Stimulated activated CD8-positive, alpha-beta memory T cell treated with anti-CD3 and anti-CD28 coated beads, Interleukin-12 subunit alpha, Interleukin-12 subunit beta, amount 100 ng/mL, for 24 hours (primary cell): ENCODE data around the gene ODAD3.
"Not testable (repeated sequence)": the region's sequence is repeated elsewhere in the genome, so short reads cannot be mapped to it uniquely, and the experiment has no call there.

ENCODE experiments used
- DNase-seq: peaks from one replicate; pipeline ENCODE4 v3.0.0-alpha.2; 2020; ENCODE audit errors: extremely low read depth

ODAD3 gene

GRCh38 chr19:11435057-11435832 is at the start of gene ODAD3, which contains the start of gene PRKCSH:
TSS of gene ODAD3 (minus strand) at chr19:11435121. CDS start at chr19:11435016, 105 bp downstream.
TSS of gene PRKCSH (plus strand) at chr19:11435635. CDS start at chr19:11436118, 483 bp downstream.
- peak; percentile 97 for DNase-seq

GRCh38 chr19:11483366-11484111 is 48.6 kb upstream of the ODAD3 start:
- no peak for DNase-seq

- DNase-seq: peak; percentile 76
These were observed 47.6 kb upstream of the ODAD3 start for GRCh38 chr19:11482384-11483050.

- peak; percentile 65 for DNase-seq
These were observed 46.8 kb upstream of the ODAD3 start for GRCh38 chr19:11481534-11482383.

GRCh38 chr19:11480715-11481533 is 46.0 kb upstream of the ODAD3 start, which contains the start of gene ELAVL3:
TSS of gene ELAVL3 (minus strand) at chr19:11481046. CDS start at chr19:11480608, 438 bp downstream.
- no peak for DNase-seq

- no peak for DNase-seq
These were observed 45.2 kb upstream of the ODAD3 start for GRCh38 chr19:11479898-11480714.

- no peak for DNase-seq
These were observed 44.4 kb upstream of the ODAD3 start for GRCh38 chr19:11479090-11479897.

DNA sequence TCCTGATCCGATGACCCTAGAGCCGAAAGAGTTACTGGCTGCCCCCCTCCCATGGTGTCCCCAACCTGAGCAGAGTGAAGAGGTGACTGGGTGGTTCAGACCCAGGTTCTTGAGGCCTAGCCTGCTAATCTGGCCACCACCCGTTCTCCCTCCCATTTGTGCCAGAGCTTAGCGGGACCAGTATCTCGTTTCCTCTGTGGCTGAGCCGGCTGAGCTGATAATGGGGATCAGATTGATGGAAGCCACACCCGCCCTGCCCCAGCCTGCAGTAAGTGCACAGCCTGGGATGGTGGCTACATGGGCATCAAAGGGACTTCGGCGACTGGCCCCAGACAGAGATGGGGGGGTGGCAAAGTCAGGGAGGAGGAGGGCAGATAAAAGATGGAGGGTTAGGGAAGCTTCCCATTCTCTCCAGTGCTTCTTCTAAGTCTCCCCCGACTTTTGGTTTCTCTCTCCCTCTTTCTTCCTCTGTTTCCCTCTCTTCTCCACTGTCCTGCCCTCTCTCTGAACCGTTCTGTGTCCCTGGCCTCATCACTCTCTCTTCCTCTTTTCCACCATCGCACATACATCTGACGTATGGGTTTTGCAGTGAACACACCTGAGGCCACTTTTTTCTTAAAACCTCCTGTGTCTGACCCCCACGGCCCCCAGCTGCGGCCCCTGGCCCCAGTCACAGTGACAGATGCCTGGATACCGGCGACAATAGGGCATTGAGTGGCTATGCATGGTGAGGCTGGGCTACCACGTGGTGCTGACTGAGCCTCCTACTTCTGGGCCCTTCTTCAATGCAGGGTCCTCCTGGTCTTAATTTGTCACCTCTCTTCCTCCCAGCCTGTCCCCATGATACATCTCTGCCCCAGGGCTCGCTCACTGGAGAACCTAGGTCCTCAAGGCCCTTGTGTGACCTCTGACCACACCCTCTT is 43.5 kb upstream of the ODAD3 start:
- DNase-seq: no peak

- no peak for DNase-seq
These were observed 40.9 kb upstream of the ODAD3 start for GRCh38 chr19:11475861-11476260.

DNA sequence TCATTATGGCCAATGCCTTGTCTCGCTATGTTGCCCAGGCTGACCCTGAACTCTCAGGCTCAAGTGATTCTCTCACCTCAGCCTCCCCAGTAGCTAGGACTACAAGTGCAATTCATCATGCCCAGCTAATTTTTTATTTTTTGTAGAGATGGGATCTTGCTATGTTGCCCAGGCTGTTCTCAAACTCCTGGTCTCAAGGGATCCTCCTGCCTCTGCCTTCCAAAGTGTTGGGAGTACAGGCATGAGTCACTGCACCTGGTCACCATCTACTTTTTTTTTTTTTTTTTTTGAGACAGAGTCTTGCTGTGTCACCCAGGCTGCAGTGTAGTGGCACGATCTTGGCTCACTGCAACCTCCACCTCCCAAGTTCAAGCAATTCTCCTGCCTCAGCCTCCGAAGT is 40.4 kb upstream of the ODAD3 start:
- DNase-seq: not testable (repeated sequence)

DNA sequence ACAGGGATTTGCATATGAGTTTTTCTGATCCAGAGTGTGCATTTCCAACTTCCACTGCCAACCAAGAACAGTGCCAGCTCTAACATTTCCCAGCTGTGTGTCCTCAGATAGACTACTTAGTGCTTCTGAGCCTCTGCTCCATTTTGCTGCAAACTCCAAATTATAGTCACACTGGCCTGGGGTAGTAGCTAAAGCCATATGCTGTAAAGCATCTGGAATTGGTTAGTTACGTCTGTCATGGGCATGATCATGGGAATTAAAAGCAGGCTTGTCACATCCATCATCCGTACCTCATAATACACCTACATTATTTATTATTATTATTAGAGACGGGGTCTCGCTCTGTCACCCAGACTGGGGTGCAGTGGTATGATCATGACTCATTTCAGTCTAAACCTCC is 38.8 kb upstream of the ODAD3 start:
- DNase-seq: no peak

DNA sequence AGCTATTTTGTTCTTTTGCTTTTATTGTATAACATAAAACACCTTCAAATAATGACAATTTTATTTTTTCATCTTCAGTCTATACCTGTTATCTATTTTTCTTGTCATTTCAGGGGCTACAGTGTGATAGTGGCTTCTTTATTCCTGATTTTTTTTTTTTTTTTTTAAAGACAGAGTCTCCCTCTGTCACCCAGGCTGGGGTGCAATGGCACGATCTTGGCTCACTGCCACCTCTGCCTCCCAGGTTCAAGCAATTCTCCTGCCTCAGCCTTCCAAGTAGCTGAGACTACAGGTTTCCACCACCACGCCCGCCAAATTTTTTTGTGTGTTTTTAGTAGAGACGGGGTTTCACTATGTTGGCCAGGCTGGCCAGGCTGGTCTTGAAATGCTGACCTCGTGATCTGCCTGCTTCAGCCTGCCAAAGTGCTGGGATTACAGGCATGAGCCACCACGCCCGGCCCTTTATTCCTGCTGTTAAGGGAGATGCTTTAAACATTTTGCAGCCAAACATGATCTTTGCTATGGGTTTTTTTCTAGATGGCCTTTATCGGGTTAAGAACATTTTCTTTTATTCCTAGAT is 33.4 kb upstream of the ODAD3 start:
- DNase-seq: not testable (repeated sequence)

- DNase-seq: no peak
These were observed 30.7 kb upstream of the ODAD3 start for GRCh38 chr19:11465600-11465999.

GRCh38 chr19:11464333-11465265 is 29.7 kb upstream of the ODAD3 start:
- no peak for DNase-seq

GRCh38 chr19:11463391-11463790 is 28.5 kb upstream of the ODAD3 start:
- DNase-seq: no peak

DNA sequence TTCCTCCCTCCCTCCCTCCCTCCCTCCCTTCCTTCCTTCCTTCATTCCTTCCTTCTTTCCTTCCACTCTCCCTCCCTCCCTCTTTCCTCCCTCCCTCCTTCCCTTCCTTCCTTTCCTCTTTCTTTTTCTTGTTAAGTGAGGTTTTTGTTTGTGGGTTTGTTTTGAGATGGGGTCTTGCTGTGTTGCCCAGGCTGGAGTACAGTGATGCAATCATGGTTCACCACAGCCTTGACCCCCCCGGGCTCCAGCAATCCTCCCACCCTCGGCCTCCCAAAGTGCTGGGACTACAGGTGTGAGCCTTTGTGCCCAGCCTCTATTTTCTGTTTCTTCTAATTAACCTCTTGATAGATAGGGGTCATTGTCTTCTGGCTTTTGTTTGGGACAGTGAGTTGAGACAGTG is 26.5 kb upstream of the ODAD3 start:
- DNase-seq: no peak
